Caco-2 (cell line): ENCODE data around the gene MAPK6. TPM values are rescaled to one million over a fixed set of nuclear protein-coding genes. Genes with fewer than 3 reads are reported as not detected.
A peak's percentile ranks its signal among the peaks of the same experiment; 100 is the strongest.
"Not testable (repeated sequence)": the region's sequence is repeated elsewhere in the genome, so short reads cannot be mapped to it uniquely, and the experiment has no call there.

Experiments used
- BruUV-seq: library from RNA; stranded (reverse); fragments of 400-500 nt; replicated peaks from 2 replicates; lab custom pipeline; 2021; lab: Mats Ljungman, UMichigan
- CTCF ChIA-PET: fragments of 300-600 bp; sonication (Branson Sonifier 250); formaldehyde crosslinking; loops from one replicate; lab custom pipeline; 2022; ENCODE audit warnings: antibody characterized with exemption; lab: Charles Lee
- POLR2A ChIA-PET: fragments of 300-600 bp; sonication (Branson Sonifier 250); formaldehyde crosslinking; loops from one replicate; lab custom pipeline; 2022; ENCODE audit warnings: antibody characterized with exemption; lab: Charles Lee
- DNase-seq, 2 experiments: peaks; one replicate each; pipeline versions ENCODE4 v3.0.0 to v3.0.0-alpha.2; 2020 to 2022
- H3K27me3 ChIP-seq: replicated peaks from 2 replicates; pipeline ENCODE4 v1.6.0; 2011; ENCODE audit warnings: low read length; ENCODE audit not compliant: control insufficient read depth, insufficient read depth
- H3K36me3 ChIP-seq: 2 replicates; pipeline ENCODE4 v1.5.1; 2011; ENCODE audit warnings: low read length; ENCODE audit not compliant: control insufficient read depth, insufficient read depth
- H3K4me1 ChIP-seq: fragments of 250-450 bp; sonication (Bioruptor Pico); 2 replicates; pipeline ENCODE4 v1.5.1; 2020; ENCODE audit warnings: mild to moderate bottlenecking
- H3K4me3 ChIP-seq: 2 replicates; pipeline ENCODE4 v1.5.1; 2011; ENCODE audit warnings: low read depth, mild to moderate bottlenecking, control low read depth, low read length
- H3K9me3 ChIP-seq: fragments of 250-450 bp; sonication (Bioruptor Pico); 2 replicates; pipeline ENCODE4 v1.5.1; 2020; ENCODE audit warnings: mild to moderate bottlenecking, moderate library complexity
- H3K27ac Mint-ChIP-seq: one replicate; pipeline ENCODE4 v1.8.0; 2022; ENCODE audit warnings: mixed read lengths; ENCODE audit not compliant: unreplicated experiment
- H3K27me3 Mint-ChIP-seq: one replicate; pipeline ENCODE4 v1.8.0; 2022; ENCODE audit warnings: mixed read lengths; ENCODE audit not compliant: insufficient read depth, unreplicated experiment
- H3K36me3 Mint-ChIP-seq: one replicate; pipeline ENCODE4 v1.8.0; 2022; ENCODE audit warnings: mild to moderate bottlenecking, mixed read lengths; ENCODE audit not compliant: insufficient read depth, unreplicated experiment
- H3K4me1 Mint-ChIP-seq: one replicate; pipeline ENCODE4 v1.8.0; 2022; ENCODE audit warnings: low read depth, mixed read lengths; ENCODE audit not compliant: unreplicated experiment
- H3K4me3 Mint-ChIP-seq: one replicate; pipeline ENCODE4 v1.8.0; 2022; ENCODE audit warnings: mild to moderate bottlenecking, moderate library complexity, mixed read lengths; ENCODE audit not compliant: unreplicated experiment
- H3K9me3 Mint-ChIP-seq: one replicate; pipeline ENCODE4 v1.8.0; 2022; ENCODE audit warnings: mixed read lengths; ENCODE audit not compliant: unreplicated experiment
- CTCF ChIP-seq, 2 experiments: fragments of 200-600 bp in 1 of 2; IDR thresholded peaks; 1 replicate in 1 of 2; 2 replicates in 1 of 2; pipeline versions ENCODE4 v1.5.1 to v1.8.0; 2011 to 2022; ENCODE audit warnings: antibody characterized with exemption in 1 of 2, control low read depth in 1 of 2, inconsistent platforms in 1 of 2, low read depth in 1 of 2, low read length in 1 of 2, mild to moderate bottlenecking in 1 of 2, moderate library complexity in 1 of 2; ENCODE audit not compliant: insufficient read depth in 1 of 2, severe bottlenecking in 1 of 2, unreplicated experiment in 1 of 2
- intact Hi-C: fragments of 100-400 bp; cut with micrococcal nuclease; formaldehyde crosslinking; loops from one replicate; pipeline ENCODE4 v1.10.0; 2022; ENCODE audit not compliant: unreplicated experiment
- total RNA-seq: library from RNA; stranded (reverse); gene quantifications from 2 replicates; pipeline ENCODE4 v1.2.3, GENCODE V29; 2022

Gene MAPK6
- total RNA-seq, 1 experiment from 2014 or later: 69.8 TPM

GRCh38 chr15:52042051-52042851, 23.2 kb downstream of the MAPK6 start:
- H3K9me3 Mint-ChIP-seq: no peaks in the 10 kb centered on the region
- CTCF ChIA-PET: interaction anchor here (0.7 kb wide), 1 partner anchor 13 kb away, joined by 5 read pairs; no protein-coding TSS in a partner anchor
- DNase-seq: no peak
- Histone ChIP-seq H3K4me3 (no peak overlapping the region), H3K9me3 (no peaks in the 10 kb centered on the region), H3K36me3 (no peaks in the 10 kb centered on the region), H3K27me3 (no peaks in the 10 kb centered on the region), H3K4me1 (peaks cover 20% of the 10 kb centered on the region; the same call in 1 of the 2 replicates)
- no peaks in the 10 kb centered on the region for H3K27me3 Mint-ChIP-seq
- BruUV-seq: no TSS peak
- no peak overlapping the region for H3K4me3 Mint-ChIP-seq
- intact Hi-C loops: no loop called here
- peaks cover 43% of the 10 kb centered on the region for H3K4me1 Mint-ChIP-seq
- peak overlapping the region; percentile 37 for H3K27ac Mint-ChIP-seq
- TF ChIP-seq CTCF (IDR thresholded peaks at IDR 0.05; ENCODE audit: insufficient read depth in 1 of 2, low read depth in 1 of 2, low read length in 1 of 2, severe bottlenecking in 1 of 2, unreplicated experiment in 1 of 2): no peak
- peaks cover 18% of the 10 kb centered on the region for H3K36me3 Mint-ChIP-seq
- POLR2A ChIA-PET: no interaction called here

GRCh38 chr15:52045795-52046298, 26.8 kb downstream of the MAPK6 start:
- peaks cover 21% of the 10 kb centered on the region for H3K4me1 Mint-ChIP-seq
- H3K36me3 ChIP-seq, H3K9me3 ChIP-seq, intact Hi-C loops, POLR2A ChIA-PET, H3K27ac Mint-ChIP-seq, H3K4me1 ChIP-seq, DNase-seq, BruUV-seq, H3K4me3 ChIP-seq, H3K27me3 Mint-ChIP-seq, H3K9me3 Mint-ChIP-seq, H3K27me3 ChIP-seq, H3K4me3 Mint-ChIP-seq: not testable (repeated sequence)
- H3K36me3 Mint-ChIP-seq: peaks cover 44% of the 10 kb centered on the region
- CTCF ChIA-PET: interaction anchor here (1.0 kb wide), 1 partner anchor 33 kb away, joined by 3 read pairs; no protein-coding TSS in a partner anchor

GRCh38 chr15:52046552-52046951, 27.5 kb downstream of the MAPK6 start:
- H3K27ac Mint-ChIP-seq, POLR2A ChIA-PET, intact Hi-C loops, DNase-seq, CTCF ChIA-PET, H3K9me3 Mint-ChIP-seq, H3K36me3 ChIP-seq, H3K4me1 ChIP-seq, H3K9me3 ChIP-seq, H3K4me3 Mint-ChIP-seq, H3K27me3 Mint-ChIP-seq, H3K4me3 ChIP-seq, H3K27me3 ChIP-seq: not testable (repeated sequence)
- BruUV-seq: TSS peak; percentile 58
- H3K4me1 Mint-ChIP-seq: peaks cover 16% of the 10 kb centered on the region
- H3K36me3 Mint-ChIP-seq: peaks cover 51% of the 10 kb centered on the region

- BruUV-seq: no TSS peak
- DNase-seq: no peak
- TF ChIP-seq CTCF (IDR thresholded peaks at IDR 0.05; ENCODE audit: insufficient read depth in 1 of 2, low read depth in 1 of 2, low read length in 1 of 2, severe bottlenecking in 1 of 2, unreplicated experiment in 1 of 2): no peak
- Mint-ChIP-seq H3K36me3 (peaks cover 67% of the 10 kb centered on the region), H3K27me3 (no peaks in the 10 kb centered on the region), H3K4me1 (no peaks in the 10 kb centered on the region), H3K4me3 (no peak overlapping the region), H3K27ac (no peak overlapping the region), H3K9me3 (no peaks in the 10 kb centered on the region)
- POLR2A ChIA-PET: no interaction called here
- H3K4me1 ChIP-seq: peaks cover 4% of the 10 kb centered on the region
- peaks cover 1% of the 10 kb centered on the region; the same call in 1 of the 2 replicates for H3K36me3 ChIP-seq
- intact Hi-C loops: no loop called here
- no peaks in the 10 kb centered on the region for H3K27me3 ChIP-seq
- CTCF ChIA-PET: no interaction called here
- no peaks in the 10 kb centered on the region for H3K9me3 ChIP-seq
- H3K4me3 ChIP-seq: no peak overlapping the region
Observed at GRCh38 chr15:52050416-52050815, 31.4 kb downstream of the MAPK6 start.
